GM18520 (cell line): ENCODE data around the gene PPP1R9B.

Source experiments
- ATAC-seq: cut with Tn5 transposase; IDR thresholded peaks from one replicate; pipeline ENCODE4 v1.9.1; 2021; ENCODE audit not compliant: unreplicated experiment

PPP1R9B gene

DNA sequence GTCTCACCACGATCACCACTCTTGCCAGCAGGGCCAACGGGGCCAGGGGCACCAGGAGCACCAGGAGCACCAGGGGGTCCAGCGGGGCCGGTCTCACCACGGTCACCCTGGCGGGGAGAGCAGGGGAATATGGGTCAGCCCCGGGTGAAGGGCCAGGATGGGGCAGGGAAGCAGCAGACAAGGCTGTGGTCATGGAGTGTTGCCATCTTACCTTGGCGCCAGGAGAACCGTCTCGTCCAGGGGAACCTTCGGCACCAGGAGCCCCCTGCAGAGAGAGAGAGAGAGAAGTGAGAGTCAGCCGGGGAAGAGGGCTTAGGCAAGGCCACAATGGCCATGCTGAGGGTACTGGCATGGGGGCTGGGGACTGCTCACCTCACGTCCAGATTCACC, 38.0 kb upstream of the PPP1R9B start:
- ATAC-seq: no peak

DNA sequence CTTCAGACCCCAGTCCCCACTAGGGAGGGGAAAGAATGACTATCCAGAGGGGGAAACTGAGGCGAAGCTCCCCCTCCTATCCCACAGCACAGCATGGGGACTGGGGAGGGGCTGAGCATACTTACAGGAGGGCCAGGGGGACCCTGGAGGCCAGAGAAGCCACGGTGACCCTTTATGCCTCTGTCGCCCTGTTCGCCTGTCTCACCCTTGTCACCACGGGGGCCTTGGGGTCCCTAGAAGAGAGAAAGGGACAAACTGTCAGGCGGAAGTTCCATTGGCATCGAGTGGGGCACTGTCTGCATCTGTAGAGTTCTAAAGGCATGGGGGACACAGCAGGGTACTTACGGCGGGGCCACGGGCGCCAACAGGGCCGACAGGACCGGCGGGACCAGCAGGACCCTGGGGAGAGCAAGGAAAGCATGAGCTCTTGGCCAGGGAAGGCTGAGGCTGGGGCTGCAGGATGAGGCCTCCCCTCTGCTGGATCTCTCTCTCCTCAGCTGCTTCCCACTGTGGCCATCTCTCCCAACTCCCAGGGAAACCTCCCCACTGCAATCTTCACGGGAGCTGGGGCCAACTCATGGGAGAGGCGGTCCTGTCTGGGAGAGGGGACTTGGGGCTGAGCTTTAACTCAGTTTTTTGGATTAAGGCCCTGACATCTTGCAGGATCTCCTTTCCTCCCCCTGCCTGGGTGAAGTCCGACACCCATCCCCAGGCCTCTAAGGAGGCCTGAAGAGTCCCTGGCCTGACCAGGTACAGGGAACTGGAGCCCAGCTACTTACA, 37.5 kb upstream of the PPP1R9B start:
- no peak for ATAC-seq

DNA sequence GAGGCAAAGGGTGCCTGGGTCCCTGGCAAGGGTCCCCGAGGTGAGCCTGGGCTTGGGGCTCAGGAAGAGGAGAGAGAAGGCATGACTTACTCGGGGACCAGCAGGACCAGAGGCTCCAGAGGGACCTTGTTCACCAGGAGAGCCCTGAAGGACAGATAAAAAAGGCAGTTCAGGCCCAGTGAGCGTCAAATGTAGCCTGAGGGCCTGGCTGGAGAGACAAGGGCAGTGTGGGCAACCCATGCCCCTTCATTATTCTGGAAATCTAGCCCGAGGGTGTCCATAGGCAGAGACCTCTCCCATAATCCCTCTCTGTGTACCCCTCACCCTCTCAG, 36.9 kb upstream of the PPP1R9B start:
- ATAC-seq: no peak

- ATAC-seq: no peak
Observed at GRCh38 chr17:50186661-50187393, 36.4 kb upstream of the PPP1R9B start.

- no peak for ATAC-seq
Observed at GRCh38 chr17:50185631-50186471, 35.4 kb upstream of the PPP1R9B start.

DNA sequence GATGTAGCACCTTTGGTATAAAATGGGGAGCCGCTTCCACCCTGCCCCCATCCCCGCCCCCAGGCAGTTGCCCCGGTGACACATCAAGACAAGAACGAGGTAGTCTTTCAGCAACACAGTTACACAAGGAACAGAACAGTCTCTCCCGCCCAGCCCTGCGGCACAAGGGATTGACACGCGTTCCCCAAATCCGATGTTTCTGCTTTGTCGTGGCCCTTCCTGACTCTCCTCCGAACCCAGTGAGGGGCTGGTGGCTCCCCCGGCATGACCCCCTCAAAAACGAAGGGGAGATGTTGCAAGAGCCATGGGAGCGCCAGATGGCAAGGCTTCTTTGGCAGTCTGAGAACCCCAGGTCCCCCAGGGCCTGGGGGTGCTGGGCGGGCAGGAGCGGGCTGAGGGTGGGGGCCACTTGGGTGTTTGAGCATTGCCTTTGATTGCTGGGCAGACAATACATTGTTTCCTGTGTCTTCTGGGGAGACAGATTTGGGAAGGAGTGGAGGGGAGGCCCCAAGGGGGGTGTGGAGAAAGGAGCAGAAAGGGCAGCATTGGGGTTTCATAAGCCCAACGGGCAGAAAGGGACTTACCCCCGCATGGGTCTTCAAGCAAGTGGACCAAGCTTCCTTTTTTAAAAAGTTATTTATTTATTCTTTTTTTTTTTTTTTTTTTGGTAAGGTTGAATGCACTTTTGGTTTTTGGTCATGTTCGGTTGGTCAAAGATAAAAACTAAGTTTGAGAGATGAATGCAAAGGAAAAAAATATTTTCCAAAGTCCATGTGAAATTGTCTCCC, 34.3 kb upstream of the PPP1R9B start:
- ATAC-seq: no peak

DNA sequence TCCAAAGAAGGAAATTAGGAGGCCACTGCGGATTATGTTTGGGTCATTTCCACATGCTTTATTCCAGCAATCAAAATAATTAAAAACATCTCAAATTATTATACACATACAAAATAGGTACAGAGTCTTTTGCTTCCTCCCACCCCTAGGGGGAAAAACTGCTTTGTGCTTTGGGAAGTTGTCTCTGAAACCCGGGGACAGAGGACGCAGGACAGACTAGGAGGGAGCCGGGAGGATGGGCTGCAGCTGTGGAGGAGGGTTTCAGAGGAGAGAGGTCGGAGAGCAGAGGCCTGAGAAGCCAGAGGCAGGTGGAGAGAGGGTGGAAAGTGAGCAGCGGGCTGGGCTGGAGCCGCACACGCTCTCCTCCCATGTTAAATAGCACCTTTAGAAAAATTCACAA, 33.6 kb upstream of the PPP1R9B start:
- no peak for ATAC-seq

GRCh38 chr17:50183421-50183994, 33.0 kb upstream of the PPP1R9B start:
- ATAC-seq: no peak

GRCh38 chr17:50182783-50183420, 32.4 kb upstream of the PPP1R9B start:
- ATAC-seq: no peak

DNA sequence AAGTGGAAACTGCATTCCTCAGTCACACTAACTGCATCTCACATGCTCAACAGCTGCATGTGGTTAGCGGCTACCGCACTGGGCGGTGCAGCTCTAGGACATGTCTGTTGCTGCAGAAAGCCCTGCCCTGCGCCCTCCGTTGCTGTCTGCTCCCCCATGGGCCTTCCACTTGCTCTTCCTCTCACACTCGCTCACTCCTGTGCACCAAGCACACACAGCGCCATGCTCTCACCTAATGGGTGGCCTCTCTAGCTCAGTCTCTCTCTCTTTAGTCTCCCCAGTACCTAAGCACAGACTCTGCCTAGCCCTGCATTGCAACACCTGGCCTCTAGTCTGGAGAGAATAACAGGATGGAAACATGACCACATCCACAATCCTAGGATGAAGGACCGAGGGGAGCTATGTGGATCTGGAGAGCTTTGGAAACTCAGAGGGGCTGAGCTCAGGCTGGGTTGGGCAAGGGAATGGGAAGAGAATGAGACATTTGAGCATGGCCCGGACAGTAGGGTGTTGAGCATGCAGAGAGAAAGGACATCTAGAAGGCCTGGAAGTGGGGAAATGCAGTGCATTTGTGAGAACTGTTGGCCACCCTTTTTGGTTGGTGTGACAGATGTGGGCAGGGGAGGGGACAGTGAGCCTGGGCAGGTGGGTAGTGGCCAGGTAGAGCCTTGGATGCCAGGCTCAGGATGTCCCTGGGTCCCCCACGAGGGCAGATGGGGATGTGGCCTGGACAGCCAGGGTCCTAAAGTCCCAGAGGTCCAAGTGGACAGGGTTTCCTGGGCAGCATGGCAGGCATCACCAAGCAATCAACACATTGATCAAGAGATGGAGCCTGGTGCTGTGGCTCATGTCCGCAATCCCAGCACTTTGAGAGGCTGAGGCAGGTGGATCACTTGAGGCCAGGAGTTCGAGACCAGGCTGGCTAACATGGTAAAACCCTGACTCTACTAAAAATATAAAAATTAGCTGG, 31.4 kb upstream of the PPP1R9B start:
- ATAC-seq: no peak

- no peak for ATAC-seq
Observed at GRCh38 chr17:50181144-50181543, 30.7 kb upstream of the PPP1R9B start.

- no peak for ATAC-seq
Observed at GRCh38 chr17:50180620-50181019, 30.1 kb upstream of the PPP1R9B start.

DNA sequence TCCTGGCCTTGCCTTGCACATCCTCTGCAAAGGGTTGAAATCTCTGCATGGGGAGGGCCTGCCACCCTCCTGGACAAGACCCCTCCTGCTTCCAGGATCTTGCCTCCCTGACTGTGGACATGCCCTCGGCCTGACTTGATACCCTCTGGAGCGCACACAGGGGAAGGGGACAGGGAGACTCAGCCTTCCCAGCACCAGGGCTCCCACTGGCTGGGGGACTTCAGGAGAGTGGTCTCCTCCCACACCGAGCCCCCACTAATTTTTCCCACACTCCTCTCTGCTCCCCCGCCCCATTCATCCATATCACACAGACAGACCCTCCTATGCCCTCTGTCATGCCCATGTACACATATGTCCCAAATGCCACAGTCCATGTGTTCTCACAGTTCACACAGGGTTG, 29.6 kb upstream of the PPP1R9B start:
- no peak for ATAC-seq

- ATAC-seq: no peak
Observed at GRCh38 chr17:50177983-50178834, 27.7 kb upstream of the PPP1R9B start.

- ATAC-seq: no peak
Observed at GRCh38 chr17:50177476-50177875, 27.0 kb upstream of the PPP1R9B start.

DNA sequence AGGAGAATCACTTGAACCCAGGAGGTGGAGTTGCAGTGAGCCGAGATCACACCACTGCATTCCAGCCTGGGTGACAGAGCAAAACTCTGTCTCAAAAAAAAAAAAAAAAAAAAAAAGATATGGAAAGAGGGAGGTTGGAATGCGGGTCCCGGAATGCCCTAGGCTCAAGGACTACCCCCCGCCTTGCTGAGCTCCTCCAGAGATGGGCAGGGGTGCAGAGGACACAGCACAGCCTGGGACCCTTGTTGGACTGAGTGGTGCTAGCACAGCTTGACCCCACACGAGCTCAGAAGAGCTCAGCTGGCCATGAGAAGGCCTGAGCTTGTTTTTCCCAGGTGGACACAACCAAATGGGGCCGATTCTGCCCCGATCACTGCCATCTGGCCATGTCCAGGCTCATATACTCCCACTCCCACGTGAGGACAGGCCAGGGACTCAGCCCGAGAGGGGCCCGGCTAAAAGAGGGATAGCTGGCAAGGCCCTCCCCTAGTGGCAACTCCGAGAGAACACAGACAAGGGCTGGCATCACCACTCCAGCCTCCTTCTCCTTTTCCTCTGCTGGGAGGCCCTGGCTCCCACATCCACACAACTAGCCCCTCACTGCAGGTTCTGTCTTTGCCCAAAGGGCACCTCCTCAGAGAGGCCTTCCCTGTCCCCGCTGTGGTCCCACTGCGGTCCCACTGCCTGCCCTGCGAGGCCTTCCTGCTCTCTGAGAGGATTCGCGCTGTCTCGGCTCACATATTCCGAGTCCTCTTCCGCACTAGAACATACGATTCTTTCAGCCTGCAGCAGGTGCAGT, 26.3 kb upstream of the PPP1R9B start:
- ATAC-seq: no peak
